ENCODE results near the gene ATXN1L. TPM values are rescaled to one million over a fixed set of nuclear protein-coding genes. Genes with fewer than 3 reads are reported as not detected.

The ATXN1L gene
- total RNA-seq, 2 donors from 2014 or later = 14.5 to 16.2 TPM

DNA sequence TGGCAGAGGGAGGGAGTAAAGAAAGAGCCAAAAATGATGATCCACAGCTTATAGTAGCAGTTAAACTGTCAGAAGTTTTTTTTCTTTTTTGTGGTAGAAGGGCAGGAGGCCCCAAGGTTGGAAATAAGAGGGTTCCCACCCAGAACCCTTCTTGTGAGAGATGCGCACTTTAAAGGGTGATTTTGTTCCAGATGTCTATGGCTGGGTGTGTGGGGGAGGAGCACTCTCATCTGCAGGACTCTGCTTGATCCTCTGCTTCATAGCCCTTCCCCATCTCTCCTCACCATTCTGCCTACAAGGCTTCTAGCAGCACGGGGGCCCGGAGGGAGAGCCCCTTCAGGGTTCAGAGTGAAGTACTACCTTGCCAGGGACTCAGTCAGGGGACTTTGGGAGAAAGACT is 6.4 kb downstream of the ATXN1L start:
- no peak overlapping the region for H3K27ac ChIP-seq
- H3K4me3 ChIP-seq = no peak overlapping the region
- no peak for ATAC-seq
- intact Hi-C loops (cut with DNase I) = no loop called here
- no peaks in the 10 kb centered on the region for H3K27me3 ChIP-seq
- 68 to 85% methylated on average over 3 of the region's 3 CpGs for WGBS, 2 donors
- H3K9me3 ChIP-seq = no peaks in the 10 kb centered on the region
- DNase-seq = no peak
- TF ChIP-seq, protein P1, sequence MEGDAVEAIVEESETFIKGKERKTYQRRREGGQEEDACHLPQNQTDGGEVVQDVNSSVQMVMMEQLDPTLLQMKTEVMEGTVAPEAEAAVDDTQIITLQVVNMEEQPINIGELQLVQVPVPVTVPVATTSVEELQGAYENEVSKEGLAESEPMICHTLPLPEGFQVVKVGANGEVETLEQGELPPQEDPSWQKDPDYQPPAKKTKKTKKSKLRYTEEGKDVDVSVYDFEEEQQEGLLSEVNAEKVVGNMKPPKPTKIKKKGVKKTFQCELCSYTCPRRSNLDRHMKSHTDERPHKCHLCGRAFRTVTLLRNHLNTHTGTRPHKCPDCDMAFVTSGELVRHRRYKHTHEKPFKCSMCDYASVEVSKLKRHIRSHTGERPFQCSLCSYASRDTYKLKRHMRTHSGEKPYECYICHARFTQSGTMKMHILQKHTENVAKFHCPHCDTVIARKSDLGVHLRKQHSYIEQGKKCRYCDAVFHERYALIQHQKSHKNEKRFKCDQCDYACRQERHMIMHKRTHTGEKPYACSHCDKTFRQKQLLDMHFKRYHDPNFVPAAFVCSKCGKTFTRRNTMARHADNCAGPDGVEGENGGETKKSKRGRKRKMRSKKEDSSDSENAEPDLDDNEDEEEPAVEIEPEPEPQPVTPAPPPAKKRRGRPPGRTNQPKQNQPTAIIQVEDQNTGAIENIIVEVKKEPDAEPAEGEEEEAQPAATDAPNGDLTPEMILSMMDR (IDR thresholded peaks at IDR 0.05) = no peak
- no peak for TF ChIP-seq POLR2A (IDR thresholded peaks at IDR 0.05)
- peaks cover 0 to 18% of the 10 kb centered on the region in 2 donors for H3K36me3 ChIP-seq (replicated peaks in 1 of 2; ENCODE audit: insufficient read depth in 1 of 2, low read depth in 2 of 2)
- peaks cover 27% of the 10 kb centered on the region for H3K4me1 ChIP-seq

DNA sequence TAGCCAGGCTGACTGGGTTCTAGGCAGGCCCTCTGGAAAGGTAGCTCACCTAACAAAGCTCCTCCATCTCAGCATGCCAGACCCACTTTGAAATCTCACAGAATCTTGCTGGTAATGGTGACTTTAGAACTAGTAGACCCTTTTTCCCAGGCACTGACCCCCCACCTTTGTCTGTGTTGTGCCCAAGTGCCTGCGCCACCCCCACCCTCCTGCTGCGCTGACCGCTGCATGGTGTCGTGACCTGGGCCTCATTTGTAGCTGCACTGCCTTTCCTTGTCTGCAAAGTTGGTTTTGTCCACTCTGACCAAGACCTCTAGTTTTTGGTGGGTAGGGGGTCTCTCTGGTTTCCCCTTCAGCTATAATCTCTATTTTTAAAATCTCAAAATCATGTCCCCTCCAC is 6.8 kb downstream of the ATXN1L start:
- Histone ChIP-seq H3K27me3 (no peaks in the 10 kb centered on the region), H3K27ac (no peak overlapping the region), H3K36me3 (replicated peaks in 1 of 2; ENCODE audit: insufficient read depth in 1 of 2, low read depth in 2 of 2) (peaks cover 0 to 18% of the 10 kb centered on the region in 2 donors), H3K4me3 (no peak overlapping the region), H3K9me3 (no peaks in the 10 kb centered on the region), H3K4me1 (peaks cover 23% of the 10 kb centered on the region)
- no peak for DNase-seq
- 98 to 100% methylated on average over 4 of the region's 4 CpGs for whole genome bisulfite sequencing, 2 donors
- intact Hi-C loops (cut with DNase I) = no loop called here
- TF ChIP-seq, protein P1 (IDR thresholded peaks at IDR 0.05) = no peak
- TF ChIP-seq POLR2A (IDR thresholded peaks at IDR 0.05) = no peak
- ATAC-seq = no peak

DNA sequence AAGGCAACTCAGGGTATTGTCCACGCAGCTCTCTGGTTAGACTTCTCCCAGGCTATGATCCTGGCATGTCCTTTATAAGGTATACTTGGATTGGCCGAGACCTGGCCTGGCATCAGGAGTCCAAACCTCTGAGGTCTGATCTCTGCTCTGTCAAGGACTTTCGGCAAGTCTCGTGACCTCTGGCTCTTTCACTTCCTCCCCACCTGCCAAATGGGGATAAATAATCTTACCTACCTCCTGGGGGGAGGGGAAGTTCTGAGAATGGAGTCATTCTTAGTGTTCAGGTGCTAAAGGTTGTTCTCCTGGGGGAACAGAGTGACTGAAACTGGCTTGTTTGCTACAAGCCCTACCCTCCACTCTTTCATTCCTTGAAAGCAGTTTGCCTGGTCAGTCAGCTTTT is 7.6 kb downstream of the ATXN1L start:
- no peak for TF ChIP-seq POLR2A (IDR thresholded peaks at IDR 0.05)
- TF ChIP-seq, protein P1 (IDR thresholded peaks at IDR 0.05) = no peak
- intact Hi-C loops (cut with DNase I) = no loop called here
- ATAC-seq = peak; percentile 21
- H3K9me3 ChIP-seq = no peaks in the 10 kb centered on the region
- H3K4me1 ChIP-seq = peaks cover 26% of the 10 kb centered on the region
- DNase-seq = peak in 2 of 4 donors; percentile 17 to 30
- H3K4me3 ChIP-seq = no peak overlapping the region
- WGBS, 2 donors = 31 to 54% methylated on average over 4 of the region's 4 CpGs
- H3K27ac ChIP-seq = peak overlapping the region in 2 of 4 donors; percentile 4 to 9
- peaks cover 0 to 15% of the 10 kb centered on the region in 2 donors for H3K36me3 ChIP-seq (replicated peaks in 1 of 2; ENCODE audit: insufficient read depth in 1 of 2, low read depth in 2 of 2)
- H3K27me3 ChIP-seq = no peaks in the 10 kb centered on the region

DNA sequence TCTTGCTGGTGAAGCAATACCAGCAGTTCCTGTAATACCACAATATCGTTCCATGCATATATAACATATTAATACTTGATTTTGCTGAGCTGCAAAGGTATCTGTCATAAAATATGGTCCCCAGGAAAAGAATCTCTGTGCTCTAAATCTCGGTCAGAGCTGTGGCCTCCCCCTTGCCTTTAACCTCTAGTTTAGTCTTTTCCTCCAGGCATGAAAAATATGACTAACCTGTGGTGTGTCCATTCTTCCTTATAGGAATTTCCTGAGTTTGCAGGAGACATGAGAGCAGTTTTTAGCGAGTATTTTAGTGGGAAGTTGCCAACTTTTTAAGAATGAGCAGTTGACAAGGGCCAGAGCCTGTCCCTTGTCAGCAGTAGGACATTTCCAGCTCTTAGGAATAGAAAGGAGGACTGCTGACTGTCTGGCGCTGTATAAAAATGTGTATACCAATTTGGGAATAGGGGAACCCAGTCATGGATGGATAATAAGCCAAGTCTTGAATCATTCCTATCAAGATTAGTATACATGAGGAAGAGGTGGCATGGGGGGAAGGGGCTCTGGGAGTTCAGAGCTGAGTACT is 8.7 kb downstream of the ATXN1L start:
- intact Hi-C loops (cut with DNase I) = no loop called here
- DNase-seq = no peak
- Histone ChIP-seq H3K4me1 (peaks cover 36% of the 10 kb centered on the region), H3K27ac (no peak overlapping the region), H3K27me3 (no peaks in the 10 kb centered on the region), H3K4me3 (no peak overlapping the region), H3K36me3 (replicated peaks in 1 of 2; ENCODE audit: insufficient read depth in 1 of 2, low read depth in 2 of 2) (peaks cover 0 to 15% of the 10 kb centered on the region in 2 donors), H3K9me3 (no peaks in the 10 kb centered on the region)
- no peak for TF ChIP-seq POLR2A (IDR thresholded peaks at IDR 0.05)
- TF ChIP-seq, protein P1 (IDR thresholded peaks at IDR 0.05) = no peak
- no peak for ATAC-seq
- 77 to 84% methylated on average over 4 of the region's 4 CpGs for whole genome bisulfite sequencing, 2 donors
